IMR-90 (cell line): Measurements from ENCODE around the gene LAMA2. TPM values are rescaled to one million over a fixed set of nuclear protein-coding genes. Genes with fewer than 3 reads are reported as not detected.

ENCODE experiments used
- ATAC-seq: fragments of 200-7000 bp; cut with Tn5 transposase; 2 replicates; pipeline ENCODE4 v1.9.1; 2020; ENCODE audit warnings: low read depth, mild to moderate bottlenecking, moderate library complexity
- BruUV-seq: library from RNA; stranded (reverse); fragments of 400-500 nt; replicated peaks from 2 replicates; lab custom pipeline; 2021; lab: Mats Ljungman, UMichigan
- CTCF ChIA-PET: fragments of 300-600 bp; formaldehyde crosslinking; extraction: SDS; loops from one replicate; lab custom pipeline; 2021; ENCODE audit warnings: antibody characterized with exemption; lab: Yijun Ruan, JAX
- POLR2A ChIA-PET: fragments of 300-600 bp; sonication (Branson Sonifier 250); formaldehyde crosslinking; loops from one replicate; lab custom pipeline; 2022; ENCODE audit warnings: antibody characterized with exemption; ENCODE audit not compliant: unreplicated experiment; lab: Charles Lee
- DNase-seq: peaks from one replicate; pipeline ENCODE4 v3.0.0; 2013
- H2AFZ ChIP-seq: replicated peaks from 2 replicates; pipeline ENCODE3; 2013; ENCODE audit warnings: low read length, mild to moderate bottlenecking; ENCODE audit not compliant: poor library complexity
- H2AK5ac ChIP-seq: 2 replicates; pipeline ENCODE4 v1.6.1; 2013; ENCODE audit warnings: low read depth, low read length, inconsistent platforms
- H2AK9ac ChIP-seq: replicated peaks from 2 replicates; pipeline ENCODE3; 2013; ENCODE audit warnings: mild to moderate bottlenecking, low read depth, low read length, moderate library complexity; ENCODE audit not compliant: poor library complexity
- H2BK120ac ChIP-seq: 2 replicates; pipeline ENCODE4 v1.6.1; 2013; ENCODE audit warnings: low read depth, low read length, inconsistent platforms
- H2BK15ac ChIP-seq: 3 replicates; pipeline ENCODE4 v1.6.1; 2013; ENCODE audit warnings: low read depth, low read length, inconsistent platforms
- H2BK20ac ChIP-seq: 2 replicates; pipeline ENCODE4 v1.6.1; 2013; ENCODE audit warnings: low read depth, mild to moderate bottlenecking, inconsistent platforms, low read length, moderate library complexity
- H2BK5ac ChIP-seq: 2 replicates; pipeline ENCODE4 v1.6.1; 2013; ENCODE audit warnings: mild to moderate bottlenecking, low read depth, low read length, inconsistent platforms; ENCODE audit not compliant: poor library complexity, severe bottlenecking
- H3K14ac ChIP-seq: replicated peaks from 2 replicates; pipeline ENCODE4 v1.6.1; 2013; ENCODE audit warnings: low read depth, low read length, inconsistent platforms
- H3K18ac ChIP-seq: 2 replicates; pipeline ENCODE4 v1.6.1; 2013; ENCODE audit warnings: low read depth, low read length, control low read depth
- H3K23ac ChIP-seq: 2 replicates; pipeline ENCODE4 v1.6.1; 2013; ENCODE audit warnings: low read depth, low read length, inconsistent platforms
- H3K27ac ChIP-seq: 2 replicates; pipeline ENCODE4 v1.5.1; 2013; ENCODE audit warnings: mild to moderate bottlenecking, control low read depth, low read length; ENCODE audit not compliant: insufficient read depth
- H3K27me3 ChIP-seq: 2 replicates; pipeline ENCODE4 v1.6.1; 2013; ENCODE audit warnings: low read length; ENCODE audit not compliant: control insufficient read depth, insufficient read depth
- H3K36me3 ChIP-seq: 2 replicates; pipeline ENCODE4 v1.6.1; 2013; ENCODE audit warnings: low read length, mixed read lengths; ENCODE audit not compliant: control insufficient read depth, insufficient read depth
- H3K4ac ChIP-seq: 2 replicates; pipeline ENCODE4 v1.6.1; 2013; ENCODE audit warnings: low read depth, low read length, inconsistent platforms
- H3K4me1 ChIP-seq: 2 replicates; pipeline ENCODE4 v1.6.1; 2013; ENCODE audit warnings: low read length, mixed read lengths; ENCODE audit not compliant: control insufficient read depth, insufficient read depth
- H3K4me2 ChIP-seq: 2 replicates; pipeline ENCODE4 v1.6.1; 2013; ENCODE audit warnings: low read depth, mild to moderate bottlenecking, control low read depth, low read length, moderate library complexity
- H3K4me3 ChIP-seq: 2 replicates; pipeline ENCODE4 v1.5.1; 2013; ENCODE audit warnings: low read depth, mild to moderate bottlenecking, control low read depth, low read length, moderate library complexity; ENCODE audit not compliant: insufficient read depth
- H3K56ac ChIP-seq: 2 replicates; pipeline ENCODE4 v1.6.1; 2013; ENCODE audit warnings: low read length, inconsistent platforms; ENCODE audit not compliant: insufficient read depth; ENCODE audit errors: extremely low read depth
- H3K79me1 ChIP-seq, 2 experiments: 2 replicates each; pipeline ENCODE4 v1.6.1; 2013; ENCODE audit warnings: low read length in 2 of 2, inconsistent platforms in 1 of 2, low read depth in 1 of 2
- H3K9ac ChIP-seq: 2 replicates; pipeline ENCODE4 v1.6.1; 2013; ENCODE audit warnings: low read depth, low read length, control low read depth
- H3K9me1 ChIP-seq: 2 replicates; pipeline ENCODE4 v1.6.1; 2013; ENCODE audit warnings: low read length, inconsistent platforms; ENCODE audit not compliant: insufficient read depth
- H3K9me3 ChIP-seq: 2 replicates; pipeline ENCODE4 v1.6.1; 2013; ENCODE audit warnings: low read length; ENCODE audit not compliant: control insufficient read depth, insufficient read depth
- H4K20me1 ChIP-seq: 2 replicates; pipeline ENCODE4 v1.6.1; 2013; ENCODE audit warnings: low read length, inconsistent platforms; ENCODE audit not compliant: insufficient read depth
- H4K5ac ChIP-seq: 2 replicates; pipeline ENCODE4 v1.6.1; 2013; ENCODE audit warnings: mild to moderate bottlenecking, low read depth, low read length, control low read depth
- H4K8ac ChIP-seq, 2 experiments: 2 replicates each; pipeline ENCODE4 v1.6.1; 2013; ENCODE audit warnings: low read depth in 2 of 2, low read length in 2 of 2, control low read depth in 1 of 2, inconsistent platforms in 1 of 2
- H4K91ac ChIP-seq: 2 replicates; pipeline ENCODE4 v1.6.1; 2013; ENCODE audit warnings: low read depth, low read length, inconsistent platforms; ENCODE audit not compliant: insufficient read depth
- MAZ ChIP-seq: IDR thresholded peaks from 2 replicates; pipeline ENCODE4 v1.6.1; 2012; ENCODE audit warnings: low read depth, mild to moderate bottlenecking, low read length, improper control_type of control experiment, moderate library complexity, borderline replicate concordance
- MXI1 ChIP-seq: IDR thresholded peaks from 2 replicates; pipeline ENCODE4 v1.6.1; 2012; ENCODE audit warnings: low read depth, mild to moderate bottlenecking, low read length, moderate library complexity, borderline replicate concordance
- NFE2L2 ChIP-seq: fragments of 150-350 bp; IDR thresholded peaks from 2 replicates; pipeline ENCODE4 v1.6.1; 2016; ENCODE audit warnings: low read depth, mild to moderate bottlenecking, low read length
- POLR2A ChIP-seq: IDR thresholded peaks from 2 replicates; pipeline ENCODE4 v1.6.1; 2012; ENCODE audit warnings: mild to moderate bottlenecking, low read depth, low read length
- WGBS, 2 experiments: methylation state at CpG; one replicate each; pipeline versions ENCODE4 v1.1.5 to v1.1.7; 2013; ENCODE audit warnings: missing lambda C conversion rate in 2 of 2; ENCODE audit not compliant: insufficient read length in 1 of 2; ENCODE audit errors: extremely low coverage in 2 of 2; 5-methylcytosine and 5-hydroxymethylcytosine counted together
- dilution Hi-C: fragments of 300-500 bp; cut with HindIII; formaldehyde crosslinking; loops from one replicate; pipeline ENCODE4 v1.14.3; 2018; ENCODE audit warnings: low sequenced_read_pairs; ENCODE audit not compliant: unreplicated experiment
- in situ Hi-C: fragments of 300-500 bp; cut with MboI; formaldehyde crosslinking; loops from 3 replicates; pipeline ENCODE4 v1.14.3; 2019; ENCODE audit warnings: low sequenced_read_pairs, inconsistent platforms, mixed read lengths
- intact Hi-C: fragments of 100-400 bp; cut with micrococcal nuclease; formaldehyde crosslinking; loops from 2 replicates; pipeline ENCODE4 v1.10.0; 2022
- polyA plus RNA-seq, 3 experiments: library from polyadenylated mRNA; depleted of rRNA; stranded (reverse); fragments of >200 nt; gene quantifications; 2 replicates each; pipeline ENCODE4 v1.2.3, GENCODE V29; 2012; ENCODE audit warnings: low replicate concordance in 1 of 3
- total RNA-seq: library from RNA; depleted of rRNA; stranded (reverse); fragments of >200 nt; gene quantifications from 2 replicates; pipeline ENCODE4 v1.2.3, GENCODE V29; 2012
- TF ChIP-seq, protein P1 (sequence below): conservative IDR thresholded peaks from 2 replicates; pipeline ENCODE4 v1.5.1; 2012; ENCODE audit warnings: mild to moderate bottlenecking, low read depth, low read length, improper control_type of control experiment
- TF ChIP-seq, protein P2 (sequence below): fragments of 150-350 bp; IDR thresholded peaks from 2 replicates; pipeline ENCODE4 v1.6.1; 2016; ENCODE audit warnings: low read depth, mild to moderate bottlenecking, low read length, moderate library complexity, borderline replicate concordance

The LAMA2 gene
- total and polyA plus RNA-seq, 2 of the 4 experiments (the other 2 are of a cell fraction) = 9.9 to 13.3 TPM

GRCh38 chr6:129184808-129185366 is 301.9 kb downstream of the LAMA2 start:
- H3K18ac ChIP-seq = peak overlapping the region; percentile 77; the same call in 1 of the 2 replicates
- POLR2A ChIA-PET = no interaction called here
- no peak overlapping the region; the same call in 1 of the 2 replicates for H4K5ac ChIP-seq
- H2AK5ac ChIP-seq = no peak overlapping the region
- WGBS, 2 experiments = no CpG with 5 or more reads among the region's 1 CpG
- no peaks in the 10 kb centered on the region for H4K20me1 ChIP-seq
- peak overlapping the region; percentile 24 for H2BK5ac ChIP-seq
- no peak overlapping the region for H3K4ac ChIP-seq
- H3K4me2 ChIP-seq = peak overlapping the region; percentile 54; the same call in 1 of the 2 replicates
- H4K91ac ChIP-seq = no peak overlapping the region
- H3K56ac ChIP-seq = no peak overlapping the region
- 0 out of 2 replicates have a peak, but pooled peaks have one; percentile 38 for ATAC-seq
- in situ Hi-C loops (no loop called here), dilution Hi-C loops (no loop called here), intact Hi-C loops (no loop called here)
- no TSS peak for BruUV-seq
- no peak overlapping the region for H3K9ac ChIP-seq
- no peak overlapping the region for H4K8ac ChIP-seq
- peak overlapping the region; percentile 5; the same call in 1 of the 3 replicates for H2BK15ac ChIP-seq
- no peaks in the 10 kb centered on the region; the same call in none of the 2 replicates for H3K9me1 ChIP-seq
- peak; percentile 50 for DNase-seq
- peaks cover 14% of the 10 kb centered on the region for H3K4me1 ChIP-seq
- H3K14ac ChIP-seq = no peak overlapping the region
- peak overlapping the region; percentile 67; the same call in 1 of the 2 replicates for H2BK120ac ChIP-seq
- H2AFZ ChIP-seq = no peak overlapping the region
- CTCF ChIA-PET = no interaction called here
- H3K4me3 ChIP-seq = no peak overlapping the region
- TF ChIP-seq, protein P1, sequence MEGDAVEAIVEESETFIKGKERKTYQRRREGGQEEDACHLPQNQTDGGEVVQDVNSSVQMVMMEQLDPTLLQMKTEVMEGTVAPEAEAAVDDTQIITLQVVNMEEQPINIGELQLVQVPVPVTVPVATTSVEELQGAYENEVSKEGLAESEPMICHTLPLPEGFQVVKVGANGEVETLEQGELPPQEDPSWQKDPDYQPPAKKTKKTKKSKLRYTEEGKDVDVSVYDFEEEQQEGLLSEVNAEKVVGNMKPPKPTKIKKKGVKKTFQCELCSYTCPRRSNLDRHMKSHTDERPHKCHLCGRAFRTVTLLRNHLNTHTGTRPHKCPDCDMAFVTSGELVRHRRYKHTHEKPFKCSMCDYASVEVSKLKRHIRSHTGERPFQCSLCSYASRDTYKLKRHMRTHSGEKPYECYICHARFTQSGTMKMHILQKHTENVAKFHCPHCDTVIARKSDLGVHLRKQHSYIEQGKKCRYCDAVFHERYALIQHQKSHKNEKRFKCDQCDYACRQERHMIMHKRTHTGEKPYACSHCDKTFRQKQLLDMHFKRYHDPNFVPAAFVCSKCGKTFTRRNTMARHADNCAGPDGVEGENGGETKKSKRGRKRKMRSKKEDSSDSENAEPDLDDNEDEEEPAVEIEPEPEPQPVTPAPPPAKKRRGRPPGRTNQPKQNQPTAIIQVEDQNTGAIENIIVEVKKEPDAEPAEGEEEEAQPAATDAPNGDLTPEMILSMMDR = no peak
- TF ChIP-seq MAZ (no peak), POLR2A (no peak), MXI1 (no peak), NFE2L2 (no peak)
- TF ChIP-seq, protein P2, sequence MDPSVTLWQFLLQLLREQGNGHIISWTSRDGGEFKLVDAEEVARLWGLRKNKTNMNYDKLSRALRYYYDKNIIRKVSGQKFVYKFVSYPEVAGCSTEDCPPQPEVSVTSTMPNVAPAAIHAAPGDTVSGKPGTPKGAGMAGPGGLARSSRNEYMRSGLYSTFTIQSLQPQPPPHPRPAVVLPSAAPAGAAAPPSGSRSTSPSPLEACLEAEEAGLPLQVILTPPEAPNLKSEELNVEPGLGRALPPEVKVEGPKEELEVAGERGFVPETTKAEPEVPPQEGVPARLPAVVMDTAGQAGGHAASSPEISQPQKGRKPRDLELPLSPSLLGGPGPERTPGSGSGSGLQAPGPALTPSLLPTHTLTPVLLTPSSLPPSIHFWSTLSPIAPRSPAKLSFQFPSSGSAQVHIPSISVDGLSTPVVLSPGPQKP = no peak
- no peaks in the 10 kb centered on the region for H3K9me3 ChIP-seq
- H3K79me1 ChIP-seq = no peaks in the 10 kb centered on the region
- no peak overlapping the region; the same call in 1 of the 2 replicates for H3K27ac ChIP-seq
- H3K36me3 ChIP-seq = no peaks in the 10 kb centered on the region
- H2AK9ac ChIP-seq = no peak overlapping the region
- H2BK20ac ChIP-seq = peak overlapping the region; percentile 71; the same call in 1 of the 2 replicates
- no peak overlapping the region for H3K23ac ChIP-seq
- no peaks in the 10 kb centered on the region for H3K27me3 ChIP-seq
